Epithelial cell of esophagus (primary cell): ENCODE results near the gene DCAF6.

Experiments
- DNase-seq: peaks from one replicate; pipeline ENCODE4 v3.0.0; 2010; ENCODE audit warnings: low read depth
- H3K4me3 ChIP-seq: 2 replicates; pipeline ENCODE4 v1.5.1; 2011; ENCODE audit warnings: mild to moderate bottlenecking, low read length, control low read depth
- TF ChIP-seq, protein P1 (sequence below): IDR thresholded peaks from 2 replicates; pipeline ENCODE4 v1.5.1; 2011; ENCODE audit warnings: low read depth, mild to moderate bottlenecking, low read length, control low read depth, inconsistent platforms; ENCODE audit not compliant: insufficient read depth; ENCODE audit errors: missing control alignments

Gene DCAF6

DNA sequence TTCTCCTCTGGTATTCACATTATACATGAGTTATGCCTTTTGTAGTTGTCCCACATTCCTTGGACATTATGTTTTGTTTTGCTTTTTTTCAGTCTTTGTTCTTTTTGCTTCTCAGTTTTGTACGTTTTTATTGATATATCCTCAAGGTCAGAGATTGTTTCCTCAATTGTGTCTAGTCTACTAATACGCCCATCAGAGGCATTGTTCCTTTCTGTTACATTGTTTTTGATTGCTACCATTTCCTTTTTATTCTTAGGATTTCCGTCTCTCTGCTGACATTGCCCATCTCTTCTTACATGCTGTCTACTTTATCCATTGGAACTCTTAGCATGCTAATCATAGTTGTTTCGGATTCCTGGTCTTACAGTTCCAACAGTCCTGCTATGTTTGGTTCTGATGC is 28.2 kb downstream of the DCAF6 start:
- no peak for DNase-seq
- H3K4me3 ChIP-seq, result no peak overlapping the region
- TF ChIP-seq, protein P1, sequence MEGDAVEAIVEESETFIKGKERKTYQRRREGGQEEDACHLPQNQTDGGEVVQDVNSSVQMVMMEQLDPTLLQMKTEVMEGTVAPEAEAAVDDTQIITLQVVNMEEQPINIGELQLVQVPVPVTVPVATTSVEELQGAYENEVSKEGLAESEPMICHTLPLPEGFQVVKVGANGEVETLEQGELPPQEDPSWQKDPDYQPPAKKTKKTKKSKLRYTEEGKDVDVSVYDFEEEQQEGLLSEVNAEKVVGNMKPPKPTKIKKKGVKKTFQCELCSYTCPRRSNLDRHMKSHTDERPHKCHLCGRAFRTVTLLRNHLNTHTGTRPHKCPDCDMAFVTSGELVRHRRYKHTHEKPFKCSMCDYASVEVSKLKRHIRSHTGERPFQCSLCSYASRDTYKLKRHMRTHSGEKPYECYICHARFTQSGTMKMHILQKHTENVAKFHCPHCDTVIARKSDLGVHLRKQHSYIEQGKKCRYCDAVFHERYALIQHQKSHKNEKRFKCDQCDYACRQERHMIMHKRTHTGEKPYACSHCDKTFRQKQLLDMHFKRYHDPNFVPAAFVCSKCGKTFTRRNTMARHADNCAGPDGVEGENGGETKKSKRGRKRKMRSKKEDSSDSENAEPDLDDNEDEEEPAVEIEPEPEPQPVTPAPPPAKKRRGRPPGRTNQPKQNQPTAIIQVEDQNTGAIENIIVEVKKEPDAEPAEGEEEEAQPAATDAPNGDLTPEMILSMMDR, result no peak

DNA sequence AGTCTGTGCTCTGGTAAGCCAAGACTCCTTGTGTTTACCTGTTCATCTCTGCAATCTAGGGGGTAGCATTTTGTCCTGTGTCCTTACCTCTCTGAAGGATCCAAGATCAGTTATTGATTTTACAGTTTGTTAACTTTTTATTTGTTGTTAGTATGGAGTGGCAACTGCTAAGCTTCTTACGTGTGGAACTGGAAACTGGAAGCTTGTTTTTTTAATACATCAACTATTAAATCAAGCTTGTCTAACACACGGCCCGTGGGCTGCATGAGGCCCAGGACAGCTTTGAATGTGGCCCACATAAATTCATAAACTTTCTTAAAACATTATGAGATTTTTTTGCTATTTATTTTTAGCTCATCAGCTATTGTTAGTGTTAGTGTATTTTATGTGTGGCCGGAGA is 29.6 kb downstream of the DCAF6 start:
- no peak for DNase-seq
- no peak overlapping the region for H3K4me3 ChIP-seq
- TF ChIP-seq, protein P1, result no peak

DNA sequence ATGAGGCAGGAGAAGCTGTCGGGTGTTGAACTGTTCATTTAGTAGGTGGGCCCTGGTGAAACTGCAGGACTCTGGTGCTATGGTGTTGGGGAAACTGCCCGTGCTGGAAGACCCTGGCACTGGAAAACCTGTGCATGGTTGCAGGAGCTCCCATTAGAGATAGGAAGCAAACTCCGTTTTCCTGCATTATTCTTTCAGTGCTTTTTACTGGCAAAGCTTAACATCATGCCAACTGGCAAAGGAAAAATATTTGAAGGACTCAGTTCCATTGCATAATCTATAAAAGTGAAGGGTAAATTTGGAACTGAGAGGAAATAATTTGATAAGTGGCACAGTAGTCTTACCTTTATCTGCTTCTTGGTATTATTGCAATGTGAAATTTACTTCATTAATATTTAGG is 32.1 kb downstream of the DCAF6 start:
- TF ChIP-seq, protein P1, result no peak
- no peak for DNase-seq
- H3K4me3 ChIP-seq, result no peak overlapping the region

DNA sequence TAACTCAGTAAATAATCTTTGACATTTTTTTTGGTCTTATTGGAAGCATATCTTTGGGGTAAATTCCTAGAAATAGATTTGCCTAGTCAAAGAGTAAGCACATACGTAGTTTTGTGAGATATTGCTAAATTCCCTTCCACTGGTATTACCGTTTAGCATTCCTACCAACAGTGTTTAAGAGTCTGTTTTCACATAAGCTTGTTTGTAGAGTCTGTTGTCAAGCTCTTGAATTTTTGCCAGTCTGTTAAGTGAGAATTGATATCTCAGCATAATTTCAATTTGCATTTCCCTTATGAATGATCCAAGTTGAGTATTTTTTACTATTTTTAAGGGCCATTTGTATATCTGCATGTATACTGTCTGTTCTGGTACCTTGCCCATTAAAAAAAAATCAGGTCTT is 37.3 kb downstream of the DCAF6 start:
- TF ChIP-seq, protein P1, result no peak
- no peak for DNase-seq
- no peak overlapping the region for H3K4me3 ChIP-seq

DNA sequence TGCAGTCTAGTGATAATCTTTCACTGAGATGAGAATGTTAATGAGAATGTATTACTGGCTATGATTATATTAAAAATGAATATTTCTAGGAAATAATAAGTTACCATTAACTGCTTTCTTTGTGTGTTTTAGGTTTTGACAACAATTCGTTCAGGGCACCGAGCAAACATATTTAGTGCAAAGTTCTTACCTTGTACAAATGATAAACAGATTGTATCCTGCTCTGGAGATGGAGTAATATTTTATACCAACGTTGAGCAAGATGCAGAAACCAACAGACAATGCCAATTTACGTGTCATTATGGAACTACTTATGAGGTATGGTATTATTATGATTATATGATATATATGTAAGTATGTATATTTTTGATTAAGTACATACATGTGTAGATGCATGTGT is 38.2 kb downstream of the DCAF6 start:
- H3K4me3 ChIP-seq, result no peak overlapping the region
- no peak for DNase-seq
- TF ChIP-seq, protein P1, result no peak

DNA sequence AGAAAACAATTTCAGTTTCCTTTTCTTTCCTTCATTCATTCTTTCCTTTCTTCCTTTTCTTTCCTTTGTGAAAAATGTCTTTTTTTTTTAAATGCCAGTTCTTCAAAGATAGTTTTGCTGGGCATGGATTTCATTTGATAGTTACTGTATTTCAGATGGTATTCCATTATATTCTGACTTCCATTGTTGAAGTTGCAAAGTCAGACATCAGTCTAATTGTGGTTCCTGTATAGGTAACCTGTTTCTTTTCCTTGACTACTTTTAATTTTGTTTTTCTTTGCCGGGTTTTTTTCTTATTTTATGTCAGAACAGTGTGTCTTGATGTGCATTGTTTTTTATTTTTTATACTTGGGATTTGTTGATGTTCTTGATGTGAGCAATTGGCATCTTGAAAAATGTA is 40.8 kb downstream of the DCAF6 start:
- no peak for DNase-seq
- TF ChIP-seq, protein P1, result no peak
- no peak overlapping the region for H3K4me3 ChIP-seq

DNA sequence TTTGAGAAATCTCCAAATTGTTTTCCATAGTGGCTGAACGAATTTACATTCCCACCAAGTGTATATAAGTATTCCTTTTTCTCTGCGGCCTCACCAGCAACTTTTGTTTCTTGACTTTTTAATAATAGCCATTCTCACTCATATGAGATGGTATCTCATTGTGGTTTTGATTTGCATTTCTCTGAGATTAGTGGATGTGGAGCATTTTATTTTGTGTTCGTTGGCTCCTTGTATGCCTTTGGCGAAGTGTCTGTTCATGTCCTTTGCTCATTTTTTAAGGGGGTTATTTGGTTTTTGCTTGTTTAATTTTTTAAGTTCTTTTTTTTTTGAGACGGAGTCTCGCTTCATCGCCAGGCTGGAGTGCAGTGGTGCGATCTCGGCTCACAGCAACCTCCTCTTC is 45.5 kb downstream of the DCAF6 start:
- DNase-seq, result no peak

More for the DNA sequence above, 45.5 kb downstream of the DCAF6 start:
- no peak overlapping the region for H3K4me3 ChIP-seq
- TF ChIP-seq, protein P1, result no peak
